ENCODE measurements around the gene ATP1A1. TPM values are rescaled to one million over a fixed set of nuclear protein-coding genes. Genes with fewer than 3 reads are reported as not detected.

Gene ATP1A1
- total RNA-seq, 2 experiments from 2014 or later: 74.4 to 186 TPM

DNA sequence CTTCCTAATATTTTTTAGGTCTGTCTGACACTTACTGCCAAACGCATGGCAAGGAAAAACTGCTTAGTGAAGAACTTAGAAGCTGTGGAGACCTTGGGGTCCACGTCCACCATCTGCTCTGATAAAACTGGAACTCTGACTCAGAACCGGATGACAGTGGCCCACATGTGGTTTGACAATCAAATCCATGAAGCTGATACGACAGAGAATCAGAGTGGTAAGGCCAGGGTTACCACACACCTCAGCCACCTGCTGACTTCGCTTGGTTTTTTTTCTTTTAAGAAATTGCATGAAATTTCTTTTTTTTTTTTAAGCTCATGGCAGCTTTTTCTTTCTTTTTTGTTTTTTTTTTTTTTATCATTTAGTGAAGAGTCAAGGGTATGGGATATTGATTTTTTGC lies 17.2 kb downstream of the ATP1A1 start:
- H2AFZ ChIP-seq (ENCODE audit: low read length): no peak overlapping the region
- H3K4me2 ChIP-seq (ENCODE audit: low read length): no peak overlapping the region
- H3K9me2 ChIP-seq (ENCODE audit: insufficient read depth, low read length): no peaks in the 10 kb centered on the region
- no peak overlapping the region for H3K4me3 ChIP-seq (ENCODE audit: low read depth, low read length, poor library complexity, severe bottlenecking)
- no peak for DNase-seq (ENCODE audit: low spot score)
- no peaks in the 10 kb centered on the region for H3K79me2 ChIP-seq (ENCODE audit: insufficient read depth, low read depth, low read length)
- ChIA-PET CTCF (ENCODE audit: unreplicated experiment) (no interaction called here), POLR2A (interaction anchor here (0.6 to 2.1 kb wide), 3 partner anchors 9 to 15 kb away, joined by 3 to 7 read pairs (median 4); no protein-coding TSS in a partner anchor)
- intact Hi-C loops (cut with micrococcal nuclease; ENCODE audit: unreplicated experiment): no loop called here
- H3K4me1 ChIP-seq (ENCODE audit: insufficient read depth, low read length, poor library complexity, severe bottlenecking): no peaks in the 10 kb centered on the region
- TF ChIP-seq, protein P1, sequence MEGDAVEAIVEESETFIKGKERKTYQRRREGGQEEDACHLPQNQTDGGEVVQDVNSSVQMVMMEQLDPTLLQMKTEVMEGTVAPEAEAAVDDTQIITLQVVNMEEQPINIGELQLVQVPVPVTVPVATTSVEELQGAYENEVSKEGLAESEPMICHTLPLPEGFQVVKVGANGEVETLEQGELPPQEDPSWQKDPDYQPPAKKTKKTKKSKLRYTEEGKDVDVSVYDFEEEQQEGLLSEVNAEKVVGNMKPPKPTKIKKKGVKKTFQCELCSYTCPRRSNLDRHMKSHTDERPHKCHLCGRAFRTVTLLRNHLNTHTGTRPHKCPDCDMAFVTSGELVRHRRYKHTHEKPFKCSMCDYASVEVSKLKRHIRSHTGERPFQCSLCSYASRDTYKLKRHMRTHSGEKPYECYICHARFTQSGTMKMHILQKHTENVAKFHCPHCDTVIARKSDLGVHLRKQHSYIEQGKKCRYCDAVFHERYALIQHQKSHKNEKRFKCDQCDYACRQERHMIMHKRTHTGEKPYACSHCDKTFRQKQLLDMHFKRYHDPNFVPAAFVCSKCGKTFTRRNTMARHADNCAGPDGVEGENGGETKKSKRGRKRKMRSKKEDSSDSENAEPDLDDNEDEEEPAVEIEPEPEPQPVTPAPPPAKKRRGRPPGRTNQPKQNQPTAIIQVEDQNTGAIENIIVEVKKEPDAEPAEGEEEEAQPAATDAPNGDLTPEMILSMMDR (conservative IDR thresholded peaks at IDR 0.05; ENCODE audit: low read length): no peak
- TF ChIP-seq EZH2phosphoT487 (IDR thresholded peaks at IDR 0.05; ENCODE audit: borderline replicate concordance, low read depth, low read length): no peak
- H3K36me3 ChIP-seq (ENCODE audit: insufficient read depth, low read length): peaks cover 98% of the 10 kb centered on the region
- BruUV-seq (replicated peaks): no TSS peak
- H4K20me1 ChIP-seq (ENCODE audit: insufficient read depth, low read length): no peaks in the 10 kb centered on the region
- H3K27ac ChIP-seq (ENCODE audit: low read depth, low read length, poor library complexity, severe bottlenecking): no peak overlapping the region
- no peaks in the 10 kb centered on the region for H3K9me3 ChIP-seq (ENCODE audit: low read length)

DNA sequence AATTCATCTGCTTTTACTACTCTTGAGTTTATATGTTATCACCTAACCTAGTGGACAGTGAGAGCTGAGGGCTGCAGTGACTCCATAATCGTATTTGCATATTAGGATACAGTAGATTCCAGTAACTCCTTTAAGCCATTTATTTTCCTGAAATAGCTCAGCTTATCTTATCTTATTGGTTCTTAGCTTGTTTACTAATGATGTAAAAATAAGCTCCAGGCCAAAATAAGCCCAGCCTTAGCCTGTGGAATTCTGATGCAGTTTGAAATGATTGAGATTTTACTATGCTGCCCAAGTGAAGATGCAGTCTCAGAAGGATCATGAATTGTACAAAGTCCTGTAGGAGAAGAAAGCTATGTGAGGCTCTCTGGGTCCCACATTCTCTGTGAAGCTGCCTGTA lies 18.1 kb downstream of the ATP1A1 start:
- TF ChIP-seq, protein P1 (conservative IDR thresholded peaks at IDR 0.05; ENCODE audit: low read length): no peak
- TF ChIP-seq EZH2phosphoT487 (IDR thresholded peaks at IDR 0.05; ENCODE audit: borderline replicate concordance, low read depth, low read length): no peak
- Histone ChIP-seq H3K4me3 (ENCODE audit: low read depth, low read length, poor library complexity, severe bottlenecking) (no peak overlapping the region), H3K36me3 (ENCODE audit: insufficient read depth, low read length) (peaks cover 100% of the 10 kb centered on the region), H3K4me1 (ENCODE audit: insufficient read depth, low read length, poor library complexity, severe bottlenecking) (no peaks in the 10 kb centered on the region), H4K20me1 (ENCODE audit: insufficient read depth, low read length) (no peaks in the 10 kb centered on the region), H3K4me2 (ENCODE audit: low read length) (no peak overlapping the region), H2AFZ (ENCODE audit: low read length) (no peak overlapping the region), H3K9me3 (ENCODE audit: low read length) (no peaks in the 10 kb centered on the region), H3K9me2 (ENCODE audit: insufficient read depth, low read length) (no peaks in the 10 kb centered on the region), H3K79me2 (ENCODE audit: insufficient read depth, low read depth, low read length) (no peaks in the 10 kb centered on the region), H3K27ac (ENCODE audit: low read depth, low read length, poor library complexity, severe bottlenecking) (no peak overlapping the region)
- ChIA-PET POLR2A (interaction anchor here (0.8 to 2.1 kb wide), 3 partner anchors 10 to 17 kb away, joined by 3 to 7 read pairs (median 4); no protein-coding TSS in a partner anchor), CTCF (ENCODE audit: unreplicated experiment) (no interaction called here)
- no TSS peak for BruUV-seq (replicated peaks)
- no peak for DNase-seq (ENCODE audit: low spot score)
- intact Hi-C loops (cut with micrococcal nuclease; ENCODE audit: unreplicated experiment): no loop called here

DNA sequence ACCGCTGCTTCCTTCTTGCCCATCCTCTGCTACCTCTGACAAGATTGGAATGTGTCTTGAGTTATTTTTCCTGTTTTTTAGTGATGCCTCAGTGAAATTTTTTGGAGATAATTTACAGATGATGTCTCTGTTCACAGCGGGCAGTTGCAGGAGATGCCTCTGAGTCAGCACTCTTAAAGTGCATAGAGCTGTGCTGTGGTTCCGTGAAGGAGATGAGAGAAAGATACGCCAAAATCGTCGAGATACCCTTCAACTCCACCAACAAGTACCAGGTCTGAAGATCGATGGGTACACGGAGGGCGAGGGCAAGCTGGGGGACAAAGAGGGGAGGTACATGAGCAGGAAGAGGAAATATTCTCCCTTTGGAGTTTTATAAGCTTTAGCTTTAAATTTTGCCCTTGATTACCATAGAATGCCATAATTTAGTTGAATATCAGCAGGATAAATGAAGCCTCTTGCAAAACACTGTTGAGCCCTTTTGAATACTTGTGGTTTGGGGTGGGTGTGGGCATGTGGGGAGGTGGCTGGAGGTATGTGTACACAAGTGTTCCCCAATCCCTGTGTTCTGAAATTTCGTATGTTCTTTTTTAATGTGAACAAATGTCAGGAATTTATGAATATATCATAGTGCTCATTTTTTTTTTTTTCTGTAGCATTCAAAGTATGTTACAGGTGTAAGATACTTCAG lies 19.8 kb downstream of the ATP1A1 start:
- POLR2A ChIA-PET: interaction anchor here (0.5 to 1.2 kb wide), 4 partner anchors 10 to 664 kb away, joined by 3 to 4 read pairs (median 4); no protein-coding TSS in a partner anchor
- no peak for TF ChIP-seq EZH2phosphoT487 (IDR thresholded peaks at IDR 0.05; ENCODE audit: borderline replicate concordance, low read depth, low read length)
- TF ChIP-seq, protein P1 (conservative IDR thresholded peaks at IDR 0.05; ENCODE audit: low read length): no peak
- H3K4me3 ChIP-seq (ENCODE audit: low read depth, low read length, poor library complexity, severe bottlenecking): no peak overlapping the region
- no peak overlapping the region for H3K4me2 ChIP-seq (ENCODE audit: low read length)
- no peaks in the 10 kb centered on the region for H3K9me2 ChIP-seq (ENCODE audit: insufficient read depth, low read length)
- H3K79me2 ChIP-seq (ENCODE audit: insufficient read depth, low read depth, low read length): no peaks in the 10 kb centered on the region
- intact Hi-C loops (cut with micrococcal nuclease; ENCODE audit: unreplicated experiment): no loop called here
- H3K27ac ChIP-seq (ENCODE audit: low read depth, low read length, poor library complexity, severe bottlenecking): no peak overlapping the region
- no peak for DNase-seq (ENCODE audit: low spot score)
- no TSS peak for BruUV-seq (replicated peaks)
- H3K9me3 ChIP-seq (ENCODE audit: low read length): no peaks in the 10 kb centered on the region
- CTCF ChIA-PET (ENCODE audit: unreplicated experiment): no interaction called here
- peaks cover 100% of the 10 kb centered on the region for H3K36me3 ChIP-seq (ENCODE audit: insufficient read depth, low read length)
- H4K20me1 ChIP-seq (ENCODE audit: insufficient read depth, low read length): no peaks in the 10 kb centered on the region
- H2AFZ ChIP-seq (ENCODE audit: low read length): no peak overlapping the region
- no peaks in the 10 kb centered on the region for H3K4me1 ChIP-seq (ENCODE audit: insufficient read depth, low read length, poor library complexity, severe bottlenecking)

Data from OCI-LY7 (cell line).